Upper lobe of right lung (tissue), 1 donor: ENCODE measurements around the gene ACTL6A. TPM values are rescaled to one million over a fixed set of nuclear protein-coding genes. Genes with fewer than 3 reads are reported as not detected.
"Not testable (repeated sequence)": the region's sequence is repeated elsewhere in the genome, so short reads cannot be mapped to it uniquely, and the experiment has no call there.

Source experiments
- ATAC-seq: fragments of 200-7000 bp; cut with Tn5 transposase; one replicate; pipeline ENCODE4 v1.9.1; 2020; ENCODE audit warnings: mild to moderate bottlenecking, moderate library complexity
- DNase-seq: peaks from one replicate; pipeline ENCODE4 v3.0.0-alpha.2; 2020
- H3K27ac ChIP-seq: fragments of 200-600 bp; one replicate; pipeline ENCODE4 v1.8.0; 2022
- H3K27me3 ChIP-seq: fragments of 200-600 bp; one replicate; pipeline ENCODE4 v1.8.0; 2022; ENCODE audit warnings: mild to moderate bottlenecking
- H3K36me3 ChIP-seq: fragments of 200-600 bp; one replicate; pipeline ENCODE4 v1.8.0; 2022
- H3K4me1 ChIP-seq: fragments of 200-600 bp; one replicate; pipeline ENCODE4 v1.8.0; 2022
- H3K4me3 ChIP-seq: fragments of 200-600 bp; one replicate; pipeline ENCODE4 v1.8.0; 2022; ENCODE audit warnings: mild to moderate bottlenecking
- H3K9me3 ChIP-seq: fragments of 200-600 bp; one replicate; pipeline ENCODE4 v1.8.0; 2022
- intact Hi-C: fragments of 100-400 bp; cut with DNase I; formaldehyde crosslinking; loops from one replicate; pipeline ENCODE4 v1.11.0; 2022
- long read RNA-seq: library from polyadenylated mRNA; unstranded; transcript quantifications from one replicate; pipeline ENCODE4 v2.0.0, GENCODE V29; 2021
- total RNA-seq: library from RNA; stranded (reverse); fragmentation: NEBNext Ultra II Directional; extraction: Animal tissue kit (Norgen Biotek cat#: 25700); gene quantifications from one replicate; pipeline ENCODE4 v1.2.1, GENCODE V29; 2021
- TF ChIP-seq, protein P1 (sequence below): fragments of 200-600 bp; IDR thresholded peaks from one replicate; pipeline ENCODE4 v1.8.0; 2022; ENCODE audit warnings: antibody characterized with exemption
- donor health status: DM: no; HTN: yes; CAD: no; lungs with severe emphysema.

The ACTL6A gene
- total RNA-seq = 33.2 TPM
- long read RNA-seq, transcript ACTL6A-203 (14 exons, 1,750 nt) = minor isoform, 8 of 49 reads
- long read RNA-seq, transcript ACTL6A-202 (14 exons, 1,901 nt) = major isoform, 32 of 49 reads
- long read RNA-seq, partial matches to known transcripts = 2 of 49 reads
- long read RNA-seq, other reads (novel, unspliced or antisense) = 6 of 49 reads

DNA sequence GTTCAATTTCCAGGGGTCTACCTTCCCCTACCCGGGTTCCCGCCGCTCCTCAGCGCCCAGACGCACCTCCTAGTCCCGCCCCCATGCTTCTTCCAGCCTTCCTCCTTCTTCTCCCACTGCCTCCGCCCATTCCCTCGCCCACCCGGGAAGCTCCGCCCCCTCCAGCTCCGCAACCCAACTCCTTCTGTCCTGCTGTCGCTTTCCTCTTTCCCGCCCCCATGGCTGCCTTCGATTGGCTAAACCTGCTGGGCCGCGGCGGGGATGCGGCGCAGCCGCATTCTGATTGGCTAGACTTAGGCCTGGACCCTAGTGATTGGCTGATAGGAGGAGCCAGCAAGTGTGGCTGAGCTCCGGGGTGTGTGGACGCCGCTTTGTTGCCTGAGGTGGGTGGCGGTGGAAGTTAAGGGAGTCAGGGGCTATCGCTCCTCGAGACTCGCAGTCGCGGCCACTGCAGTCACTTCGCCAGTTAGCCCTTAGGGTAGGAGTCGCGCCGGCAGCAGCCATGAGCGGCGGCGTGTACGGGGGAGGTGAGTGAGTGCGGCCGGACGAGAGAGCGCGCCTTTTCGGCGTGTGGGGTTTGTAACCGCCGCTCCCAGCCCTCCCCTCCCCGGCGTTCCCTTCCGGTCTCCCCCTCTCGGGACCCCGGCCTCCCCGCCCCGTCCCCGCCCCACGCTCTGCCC, at the start of gene ACTL6A:
Gene ACTL6A, plus strand, starts transcription at position 336 of the 680 bp plus-strand sequence. Its CDS starts 167 bp downstream, at position 503.
- no peaks in the 10 kb centered on the region for H3K27me3 ChIP-seq
- intact Hi-C loops = no loop called here
- no peaks in the 10 kb centered on the region for H3K9me3 ChIP-seq
- peak within 1 kb of the TSS; percentile 92 for H3K4me3 ChIP-seq
- ATAC-seq = peak; percentile 98
- H3K27ac ChIP-seq = peak within 1 kb of the TSS; percentile 88
- TF ChIP-seq, protein P1, sequence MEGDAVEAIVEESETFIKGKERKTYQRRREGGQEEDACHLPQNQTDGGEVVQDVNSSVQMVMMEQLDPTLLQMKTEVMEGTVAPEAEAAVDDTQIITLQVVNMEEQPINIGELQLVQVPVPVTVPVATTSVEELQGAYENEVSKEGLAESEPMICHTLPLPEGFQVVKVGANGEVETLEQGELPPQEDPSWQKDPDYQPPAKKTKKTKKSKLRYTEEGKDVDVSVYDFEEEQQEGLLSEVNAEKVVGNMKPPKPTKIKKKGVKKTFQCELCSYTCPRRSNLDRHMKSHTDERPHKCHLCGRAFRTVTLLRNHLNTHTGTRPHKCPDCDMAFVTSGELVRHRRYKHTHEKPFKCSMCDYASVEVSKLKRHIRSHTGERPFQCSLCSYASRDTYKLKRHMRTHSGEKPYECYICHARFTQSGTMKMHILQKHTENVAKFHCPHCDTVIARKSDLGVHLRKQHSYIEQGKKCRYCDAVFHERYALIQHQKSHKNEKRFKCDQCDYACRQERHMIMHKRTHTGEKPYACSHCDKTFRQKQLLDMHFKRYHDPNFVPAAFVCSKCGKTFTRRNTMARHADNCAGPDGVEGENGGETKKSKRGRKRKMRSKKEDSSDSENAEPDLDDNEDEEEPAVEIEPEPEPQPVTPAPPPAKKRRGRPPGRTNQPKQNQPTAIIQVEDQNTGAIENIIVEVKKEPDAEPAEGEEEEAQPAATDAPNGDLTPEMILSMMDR = no peak
- H3K4me1 ChIP-seq = peaks cover 6% of the 10 kb centered on the region
- peak; percentile 100 for DNase-seq
- no peaks in the 10 kb centered on the region for H3K36me3 ChIP-seq

DNA sequence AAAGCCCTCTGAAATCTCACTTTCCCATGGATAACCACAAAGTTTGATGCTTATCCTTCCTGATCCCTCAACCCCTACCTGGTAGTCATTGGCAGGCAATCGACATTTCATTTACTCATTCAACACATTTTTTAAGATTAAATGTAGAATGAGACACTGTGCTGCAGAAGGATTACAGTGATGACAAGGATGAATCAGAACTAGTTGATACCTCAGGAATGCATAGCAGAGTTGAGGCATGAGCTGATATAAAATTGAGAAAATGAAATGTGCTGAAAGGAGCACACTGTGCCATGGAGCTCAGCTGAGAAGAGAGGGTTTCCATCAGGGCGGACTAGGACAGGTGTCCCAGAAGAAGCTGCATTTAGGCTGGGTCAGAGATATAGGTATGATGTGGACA, 48.9 kb upstream of the ACTL6A start:
- ATAC-seq = no peak

GRCh38 chr3:179516461-179517251, 46.1 kb upstream of the ACTL6A start:
- H3K36me3 ChIP-seq, H3K9me3 ChIP-seq, H3K4me3 ChIP-seq, intact Hi-C loops, ATAC-seq, H3K27ac ChIP-seq, H3K27me3 ChIP-seq, H3K4me1 ChIP-seq, DNase-seq: not testable (repeated sequence)

More for the DNA sequence above, 48.9 kb upstream of the ACTL6A start:
- Histone ChIP-seq H3K9me3 (no peaks in the 10 kb centered on the region), H3K4me1 (no peaks in the 10 kb centered on the region), H3K27me3 (no peaks in the 10 kb centered on the region), H3K36me3 (no peaks in the 10 kb centered on the region), H3K4me3 (no peak overlapping the region), H3K27ac (no peak overlapping the region)
- intact Hi-C loops = no loop called here
- TF ChIP-seq, protein P1 = no peak
- DNase-seq = no peak

GRCh38 chr3:179526482-179526881, 36.2 kb upstream of the ACTL6A start:
- H3K4me3 ChIP-seq = no peak overlapping the region
- no peaks in the 10 kb centered on the region for H3K9me3 ChIP-seq
- H3K36me3 ChIP-seq = no peaks in the 10 kb centered on the region
- intact Hi-C loops = no loop called here
- peaks cover 9% of the 10 kb centered on the region for H3K4me1 ChIP-seq
- H3K27me3 ChIP-seq = no peaks in the 10 kb centered on the region
- DNase-seq = no peak
- ATAC-seq = no peak
- TF ChIP-seq, protein P1 = no peak
- peak overlapping the region; percentile 71 for H3K27ac ChIP-seq

- DNase-seq = no peak
Observed at GRCh38 chr3:179526989-179527391, 35.7 kb upstream of the ACTL6A start.

More at GRCh38 chr3:179526989-179527391, 35.7 kb upstream of the ACTL6A start:
- no peaks in the 10 kb centered on the region for H3K27me3 ChIP-seq
- TF ChIP-seq, protein P1 = no peak
- H3K4me1 ChIP-seq = peaks cover 9% of the 10 kb centered on the region
- no peaks in the 10 kb centered on the region for H3K36me3 ChIP-seq
- intact Hi-C loops = no loop called here
- H3K4me3 ChIP-seq = no peak overlapping the region
- H3K9me3 ChIP-seq = no peaks in the 10 kb centered on the region
- ATAC-seq = peak; percentile 87
- peak overlapping the region; percentile 71 for H3K27ac ChIP-seq
